A549 (cell line): Measurements from ENCODE around the gene STRA8. TPM values are rescaled to one million over a fixed set of nuclear protein-coding genes. Genes with fewer than 3 reads are reported as not detected.

Source experiments
- ATAC-seq, 2 experiments: fragments of 200-7000 bp in 1 of 2; fragments of >200 bp in 1 of 2; cut with Nextera tagmentation in 1 of 2; cut with Tn5 transposase in 1 of 2; 3 replicates each; pipeline versions ENCODE4 v1.8.0 to v1.9.1; 2018 to 2020; ENCODE audit warnings: mild to moderate bottlenecking in 1 of 2, moderate library complexity in 1 of 2
- CTCF ChIA-PET: fragments of 300-600 bp; sonication (Branson Sonifier 250); formaldehyde crosslinking; extraction: SDS; loops from one replicate; lab custom pipeline; 2021; ENCODE audit warnings: antibody characterized with exemption, inconsistent platforms; lab: Yijun Ruan, JAX
- POLR2A ChIA-PET: fragments of 350-600 bp; formaldehyde crosslinking; extraction: SDS; loops from one replicate; lab custom pipeline; 2021; ENCODE audit warnings: antibody characterized with exemption, inconsistent platforms; lab: Yijun Ruan, JAX
- DNase-seq, 2 experiments: peaks; one replicate each; pipeline versions ENCODE4 v3.0.0 to v3.0.0-alpha.2; 2011 to 2016; ENCODE audit warnings: low read depth in 1 of 2, low spot score in 1 of 2
- FAIRE-seq: peaks from 2 replicates; lab custom pipeline; 2011; peaks lifted over from hg19 to GRCh38; lab: Jason Lieb, UNC
- H3K27ac ChIP-seq, 2 experiments: fragments of >200 bp; sonication (Bioruptor Twin); formaldehyde crosslinking; 3 replicates each; pipeline ENCODE4 v1.5.1; 2016 to 2017
- H3K4me1 ChIP-seq: fragments of >200 bp; sonication (Bioruptor Twin); formaldehyde crosslinking; 3 replicates; pipeline ENCODE4 v1.6.1; 2016
- H3K4me2 ChIP-seq: fragments of >200 bp; sonication (Bioruptor Twin); formaldehyde crosslinking; 3 replicates; pipeline ENCODE4 v1.6.1; 2016
- H3K4me3 ChIP-seq: fragments of >200 bp; sonication (Bioruptor Twin); formaldehyde crosslinking; 3 replicates; pipeline ENCODE4 v1.5.1; 2016
- H3K9me3 ChIP-seq: fragments of >200 bp; sonication (Bioruptor Twin); formaldehyde crosslinking; 3 replicates; pipeline ENCODE4 v1.6.1; 2016
- BCL3 ChIP-seq: fragments of >200 bp; sonication (Bioruptor Twin); formaldehyde crosslinking; IDR thresholded peaks from 3 replicates; pipeline ENCODE4 v1.6.1; 2016
- BHLHE40 ChIP-seq: IDR thresholded peaks from 2 replicates; pipeline ENCODE4 v1.6.1; 2012; ENCODE audit warnings: low read depth, low read length, inconsistent platforms
- CEBPB ChIP-seq, 2 experiments: fragments of >200 bp in 1 of 2; sonication (Bioruptor Twin) in 1 of 2; formaldehyde crosslinking in 1 of 2; IDR thresholded peaks; 2 replicates each; pipeline ENCODE4 v1.6.1; 2012 to 2016
- CHD2 ChIP-seq: fragments of 150-350 bp; IDR thresholded peaks from 2 replicates; pipeline ENCODE4 v1.6.1; 2014; ENCODE audit warnings: low read length; ENCODE audit not compliant: partially characterized antibody
- E2F6 ChIP-seq: IDR thresholded peaks from 2 replicates; pipeline ENCODE4 v1.6.1; 2012; ENCODE audit warnings: low read depth, borderline replicate concordance
- ESRRA ChIP-seq: fragments of 150-350 bp; IDR thresholded peaks from 2 replicates; pipeline ENCODE4 v1.6.1; 2014; ENCODE audit warnings: mild to moderate bottlenecking, low read length, borderline replicate concordance
- HDAC2 ChIP-seq: fragments of 200-600 bp; sonication (generic); IDR thresholded peaks from 2 replicates; pipeline ENCODE4 v1.6.1; 2016
- HES2 ChIP-seq: fragments of >200 bp; sonication (Bioruptor Twin); formaldehyde crosslinking; IDR thresholded peaks from 2 replicates; pipeline ENCODE4 v1.6.1; 2016
- HMGXB4 ChIP-seq: fragments of 250-450 bp; sonication (Bioruptor Pico); IDR thresholded peaks from 2 replicates; pipeline ENCODE4 v1.5.0; 2021; ENCODE audit warnings: mild to moderate bottlenecking, moderate library complexity, borderline replicate concordance
- JUN ChIP-seq, 2 experiments: fragments of >200 bp; sonication (Bioruptor Twin); formaldehyde crosslinking; IDR thresholded peaks; 2 replicates in 1 of 2; 3 replicates in 1 of 2; pipeline ENCODE4 v1.6.1; 2016 to 2017
- KDM1A ChIP-seq: fragments of 200-600 bp; sonication (generic); IDR thresholded peaks from 2 replicates; pipeline ENCODE4 v1.6.1; 2016; ENCODE audit warnings: low read depth, mild to moderate bottlenecking
- KDM5A ChIP-seq: fragments of 200-600 bp; sonication (generic); IDR thresholded peaks from 2 replicates; pipeline ENCODE4 v1.6.1; 2016; ENCODE audit warnings: antibody characterized with exemption, mild to moderate bottlenecking
- NPAS2 ChIP-seq: fragments of 250-450 bp; sonication (Bioruptor Pico); IDR thresholded peaks from 2 replicates; pipeline ENCODE4 v1.8.0; 2022; ENCODE audit warnings: mild to moderate bottlenecking, moderate library complexity, borderline replicate concordance
- NR3C1 ChIP-seq: fragments of >200 bp; sonication (Bioruptor Twin); formaldehyde crosslinking; IDR thresholded peaks from 3 replicates; pipeline ENCODE4 v1.6.1; 2017
- RARB ChIP-seq: fragments of 250-450 bp; sonication (Bioruptor Pico); IDR thresholded peaks from 2 replicates; pipeline ENCODE4 v1.8.0; 2021; ENCODE audit warnings: mild to moderate bottlenecking, moderate library complexity
- RFX5 ChIP-seq: fragments of 450-650 bp; IDR thresholded peaks from 2 replicates; pipeline ENCODE4 v1.7.1; 2014; ENCODE audit warnings: antibody characterized with exemption, mild to moderate bottlenecking, moderate library complexity
- ZFP36 ChIP-seq: fragments of 450-650 bp; IDR thresholded peaks from 2 replicates; pipeline ENCODE4 v1.6.1; 2014; ENCODE audit warnings: borderline replicate concordance; ENCODE audit not compliant: partially characterized antibody
- ZNF302 ChIP-seq: fragments of 250-450 bp; sonication (Bioruptor Pico); IDR thresholded peaks from 2 replicates; pipeline ENCODE4 v1.9.0; 2021; ENCODE audit warnings: inconsistent platforms, mild to moderate bottlenecking, moderate library complexity
- WGBS: methylation state at CpG from one replicate; pipeline ENCODE4 v1.1.6; 2017; ENCODE audit errors: missing lambda C conversion rate; 5-methylcytosine and 5-hydroxymethylcytosine counted together
- polyA plus RNA-seq, 4 experiments: library from polyadenylated mRNA; depleted of rRNA in 3 of 4; stranded (reverse); fragments of >200 nt; fragmentation: RNase III in 1 of 4; extraction: RNeasy Plus Mini Kit Qiagen cat#74134 plus additional on column Dnase treatment in 1 of 4; gene quantifications; 2 replicates in 3 of 4; 3 replicates in 1 of 4; pipeline ENCODE4 v1.2.3, GENCODE V29; 2011 to 2017

Gene STRA8
- polyA plus RNA-seq, 2 of the 4 experiments (the other 2 are of a cell fraction), result not detected

GRCh38 chr7:135242096-135242684 lies 8.6 kb downstream of the STRA8 start:
- POLR2A ChIA-PET, result no interaction called here
- Histone ChIP-seq H3K9me3 (no peaks in the 10 kb centered on the region), H3K4me3 (no peak overlapping the region), H3K4me1 (no peaks in the 10 kb centered on the region), H3K4me2 (no peak overlapping the region), H3K27ac (no peak overlapping the region)
- DNase-seq (no peak), FAIRE-seq (no peak), ATAC-seq (no peak)
- no peak for TF ChIP-seq KDM5A
- TF ChIP-seq KDM1A, result no peak
- TF ChIP-seq BHLHE40, result no peak
- TF ChIP-seq HMGXB4 (CRISPR knock-in tag), result no peak
- no peak for TF ChIP-seq CHD2
- TF ChIP-seq BCL3, result no peak
- TF ChIP-seq CEBPB (IDR thresholded peaks at IDR 0.05), result no peak
- no peak for TF ChIP-seq ZFP36
- TF ChIP-seq RFX5, result no peak
- no peak for TF ChIP-seq ESRRA
- no peak for TF ChIP-seq JUN (IDR thresholded peaks at IDR 0.05)
- TF ChIP-seq ZNF302 (CRISPR knock-in tag), result no peak
- no peak for TF ChIP-seq HDAC2
- TF ChIP-seq E2F6, result no peak
- TF ChIP-seq RARB (CRISPR knock-in tag), result no peak
- TF ChIP-seq NPAS2 (CRISPR knock-in tag), result no peak
- CTCF ChIA-PET, result interaction anchor here (1.2 kb wide), 1 partner anchor 10 kb away, joined by 3 read pairs; no protein-coding TSS in a partner anchor
- 71% methylated on average over 5 of the region's 5 CpGs for whole genome bisulfite sequencing

GRCh38 chr7:135245226-135246190 lies 11.9 kb downstream of the STRA8 start:
- FAIRE-seq (no peak), DNase-seq (no peak), ATAC-seq (no peak)
- H3K4me2 ChIP-seq, result no peak overlapping the region
- 69% methylated on average over 8 of the region's 9 CpGs for WGBS
- no peak for TF ChIP-seq HES2
- TF ChIP-seq NR3C1, result no peak
- no peaks in the 10 kb centered on the region for H3K9me3 ChIP-seq
- H3K27ac ChIP-seq, result no peak overlapping the region
- POLR2A ChIA-PET, result no interaction called here
- H3K4me3 ChIP-seq, result no peak overlapping the region
- H3K4me1 ChIP-seq, result no peaks in the 10 kb centered on the region
- CTCF ChIA-PET, result interaction anchor here (2.8 kb wide), 1 partner anchor 9 kb away, joined by 9 read pairs; no protein-coding TSS in a partner anchor
